ENCODE results near the gene HDLBP. TPM values are rescaled to one million over a fixed set of nuclear protein-coding genes. Genes with fewer than 3 reads are reported as not detected.

Gene HDLBP
- total RNA-seq, 1 donor from 2014 or later: 226 TPM

- intact Hi-C loops (cut with micrococcal nuclease): loop anchor here (2.0 kb wide), 1 partner anchor 293 kb away; the partner anchor contains the start of gene STK25
Observed at GRCh38 chr2:241216211-241216761, 99.2 kb downstream of the HDLBP start.

- intact Hi-C loops (cut with micrococcal nuclease): no loop called here
Observed at GRCh38 chr2:241215421-241215820, 100.1 kb downstream of the HDLBP start.

- intact Hi-C loops (cut with micrococcal nuclease): no loop called here
Observed at GRCh38 chr2:241214766-241215165, 100.7 kb downstream of the HDLBP start.

GRCh38 chr2:241214209-241214608 lies 101.3 kb downstream of the HDLBP start:
- intact Hi-C loops (cut with micrococcal nuclease): no loop called here

GRCh38 chr2:241213567-241213966 lies 101.9 kb downstream of the HDLBP start:
- intact Hi-C loops (cut with micrococcal nuclease): no loop called here

- intact Hi-C loops (cut with micrococcal nuclease): no loop called here
Observed at GRCh38 chr2:241213041-241213440, 102.4 kb downstream of the HDLBP start.

- intact Hi-C loops (cut with micrococcal nuclease): no loop called here
Observed at GRCh38 chr2:241211276-241211675, 104.2 kb downstream of the HDLBP start.

- intact Hi-C loops (cut with micrococcal nuclease): no loop called here
Observed at GRCh38 chr2:241209271-241209670, 106.2 kb downstream of the HDLBP start.

GRCh38 chr2:241208058-241208457 lies 107.4 kb downstream of the HDLBP start:
- intact Hi-C loops (cut with micrococcal nuclease): no loop called here

GRCh38 chr2:241207641-241208040 lies 107.8 kb downstream of the HDLBP start:
- intact Hi-C loops (cut with micrococcal nuclease): no loop called here

- intact Hi-C loops (cut with micrococcal nuclease): no loop called here
Observed at GRCh38 chr2:241207151-241207550, 108.3 kb downstream of the HDLBP start.

- intact Hi-C loops (cut with micrococcal nuclease): no loop called here
Observed at GRCh38 chr2:241205086-241205485, 110.4 kb downstream of the HDLBP start.

GRCh38 chr2:241204490-241204889 lies 111.0 kb downstream of the HDLBP start:
- intact Hi-C loops (cut with micrococcal nuclease): no loop called here

GRCh38 chr2:241204010-241204384 lies 111.5 kb downstream of the HDLBP start:
- intact Hi-C loops (cut with micrococcal nuclease): no loop called here

GRCh38 chr2:241203218-241204009 lies 112.1 kb downstream of the HDLBP start:
- intact Hi-C loops (cut with micrococcal nuclease): no loop called here

GRCh38 chr2:241202681-241203080 lies 112.8 kb downstream of the HDLBP start:
- intact Hi-C loops (cut with micrococcal nuclease): no loop called here

GRCh38 chr2:241202268-241202585 lies 113.2 kb downstream of the HDLBP start:
- intact Hi-C loops (cut with micrococcal nuclease): no loop called here

GRCh38 chr2:241201445-241202267 lies 113.8 kb downstream of the HDLBP start:
- intact Hi-C loops (cut with micrococcal nuclease): no loop called here

- intact Hi-C loops (cut with micrococcal nuclease): no loop called here
Observed at GRCh38 chr2:241200822-241201395, 114.6 kb downstream of the HDLBP start.

- intact Hi-C loops (cut with micrococcal nuclease): no loop called here
Observed at GRCh38 chr2:241199897-241200821, 115.3 kb downstream of the HDLBP start.

- intact Hi-C loops (cut with micrococcal nuclease): no loop called here
Observed at GRCh38 chr2:241199286-241199685, 116.2 kb downstream of the HDLBP start.
